ENCODE results near the gene MAB21L4.

MAB21L4 gene

DNA sequence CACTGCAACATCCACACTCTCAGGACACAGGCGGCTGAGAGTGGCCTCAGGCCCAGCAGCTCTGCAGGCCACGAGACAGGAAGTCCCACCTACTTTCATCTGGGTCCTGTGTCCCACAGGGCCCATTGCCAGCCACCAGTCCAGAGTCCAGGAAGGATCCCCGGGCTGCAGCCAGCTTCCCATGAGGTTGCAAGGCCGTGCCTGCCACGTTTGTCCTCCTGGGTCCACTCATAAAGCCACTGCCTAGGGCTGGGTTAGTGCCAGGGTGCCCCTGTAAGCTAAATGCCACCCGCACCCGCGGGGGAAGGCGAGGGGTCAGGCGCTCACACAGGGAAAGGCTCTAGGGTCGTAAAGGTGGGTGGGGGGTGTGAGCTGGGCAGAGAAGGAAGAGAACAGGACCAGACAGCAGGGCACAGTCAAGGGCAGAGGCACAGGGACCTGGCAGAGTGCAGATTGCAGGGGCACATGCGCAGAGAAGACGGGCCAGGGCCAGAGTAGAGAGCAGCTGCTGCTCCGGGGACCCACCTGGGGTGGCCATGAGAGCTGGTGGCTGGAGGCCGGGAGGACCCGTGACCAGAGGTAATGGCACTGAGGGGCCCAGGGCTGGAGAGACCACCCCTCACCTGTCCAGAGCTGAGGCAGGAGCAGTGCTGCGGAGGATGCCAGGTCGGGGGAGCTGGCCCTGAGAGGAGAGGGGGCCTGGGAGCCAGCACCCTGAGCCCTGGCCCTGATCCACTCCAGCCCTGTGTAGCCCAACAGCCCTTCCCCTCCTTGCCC, 19.3 kb downstream of the MAB21L4 start:
- no peak for DNase-seq (ENCODE audit: low spot score)

- no peak for DNase-seq (ENCODE audit: low spot score)
These were observed 19.9 kb downstream of the MAB21L4 start for GRCh38 chr2:240876035-240876474.

GRCh38 chr2:240875228-240876034, 20.5 kb downstream of the MAB21L4 start:
- no peak for DNase-seq (ENCODE audit: low spot score)

GRCh38 chr2:240874715-240875227, 21.2 kb downstream of the MAB21L4 start:
- DNase-seq (ENCODE audit: low spot score), result no peak

- DNase-seq (ENCODE audit: low spot score), result no peak
These were observed 21.9 kb downstream of the MAB21L4 start for GRCh38 chr2:240873805-240874714.

GRCh38 chr2:240873098-240873788, 22.7 kb downstream of the MAB21L4 start:
- no peak for DNase-seq (ENCODE audit: low spot score)

GRCh38 chr2:240872317-240873097, 23.4 kb downstream of the MAB21L4 start:
- DNase-seq (ENCODE audit: low spot score), result peak; percentile 29

DNA sequence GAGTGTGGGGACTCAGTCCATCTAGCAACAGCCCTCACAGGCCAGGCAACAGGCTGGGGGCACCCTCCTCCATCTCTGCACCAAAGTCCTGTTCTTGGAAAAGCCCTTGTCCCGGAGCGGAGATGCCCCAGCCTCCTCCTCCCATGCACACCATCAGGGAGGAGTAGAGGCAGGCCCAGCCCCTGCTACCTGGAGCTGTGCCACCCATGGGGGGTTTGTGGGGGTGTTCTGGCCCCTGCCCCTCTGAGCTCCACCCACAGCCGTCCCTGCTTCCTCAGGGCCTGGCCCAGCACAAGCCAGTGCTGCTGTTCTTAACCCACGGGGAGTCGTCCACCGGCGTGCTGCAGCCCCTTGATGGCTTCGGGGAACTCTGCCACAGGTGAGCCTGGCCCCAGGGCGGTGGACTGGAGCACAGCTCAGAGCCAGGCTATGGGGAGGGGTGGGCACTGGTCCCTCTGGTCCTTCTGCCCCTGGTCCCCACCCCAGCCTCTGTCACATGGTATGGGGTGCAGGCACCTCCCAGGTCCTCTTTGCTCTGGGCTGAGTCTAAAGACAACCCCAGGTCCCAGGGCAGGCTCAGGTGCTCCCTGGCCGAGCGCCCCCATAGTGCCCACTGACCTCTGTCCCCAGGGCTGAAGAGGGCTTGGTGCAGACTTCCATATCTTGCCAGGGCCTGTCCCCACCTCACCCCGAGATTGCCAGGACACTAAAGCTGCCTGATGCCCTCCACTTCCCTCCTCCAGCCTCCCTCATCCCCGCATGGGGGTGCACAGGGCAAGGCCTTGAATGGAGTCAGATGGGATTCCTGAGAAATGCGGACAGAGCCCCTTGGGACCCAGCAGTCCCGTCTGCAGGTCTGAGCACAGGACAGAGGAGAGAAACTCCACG, 24.6 kb downstream of the MAB21L4 start:
- no peak for DNase-seq (ENCODE audit: low spot score)

GRCh38 chr2:240869956-240870875, 25.7 kb downstream of the MAB21L4 start:
- DNase-seq (ENCODE audit: low spot score), result no peak

- DNase-seq (ENCODE audit: low spot score), result peak; percentile 20
These were observed 26.6 kb downstream of the MAB21L4 start for GRCh38 chr2:240869109-240869955.

DNA sequence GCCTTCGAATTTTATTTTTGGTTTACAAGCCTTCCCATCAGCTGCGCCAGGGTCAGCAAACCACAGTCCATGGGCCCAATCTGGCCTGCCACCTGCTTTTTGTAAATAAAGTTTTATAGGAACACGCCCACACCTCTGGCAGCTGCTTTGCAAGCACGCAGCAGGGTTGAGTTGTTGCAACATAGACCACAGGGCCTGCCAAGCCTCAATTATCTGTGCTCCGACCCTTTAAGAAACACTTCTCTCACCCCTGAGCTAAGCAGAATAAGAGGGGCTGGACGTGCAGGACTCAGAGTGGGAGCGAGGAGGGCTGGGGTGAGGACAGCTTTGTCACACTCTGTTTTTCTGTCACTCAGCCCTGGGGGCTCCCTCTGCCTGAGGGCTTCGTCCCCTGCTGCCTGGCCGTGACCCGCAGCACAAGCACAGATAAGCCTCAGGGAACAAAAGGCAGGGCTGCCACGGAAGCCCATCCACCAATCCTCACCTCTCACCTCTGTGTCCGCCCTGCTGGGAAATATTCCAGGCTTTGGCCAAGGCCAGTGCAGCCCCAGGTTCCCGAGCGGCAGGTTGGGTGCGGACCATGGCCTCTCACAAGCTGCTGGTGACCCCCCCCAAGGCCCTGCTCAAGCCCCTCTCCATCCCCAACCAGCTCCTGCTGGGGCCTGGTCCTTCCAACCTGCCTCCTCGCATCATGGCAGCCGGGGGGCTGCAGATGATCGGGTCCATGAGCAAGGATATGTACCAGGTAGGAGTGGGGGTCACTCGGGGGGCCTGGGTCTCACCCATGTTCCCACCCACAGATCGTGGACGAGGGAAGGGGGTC, 27.5 kb downstream of the MAB21L4 start, which contains the start of gene AGXT:
Gene AGXT (plus strand): TSS at position 539 of the 823 bp plus-strand sequence. CDS start 42 bp downstream, at position 581.
- DNase-seq (ENCODE audit: low spot score), result no peak

DNA sequence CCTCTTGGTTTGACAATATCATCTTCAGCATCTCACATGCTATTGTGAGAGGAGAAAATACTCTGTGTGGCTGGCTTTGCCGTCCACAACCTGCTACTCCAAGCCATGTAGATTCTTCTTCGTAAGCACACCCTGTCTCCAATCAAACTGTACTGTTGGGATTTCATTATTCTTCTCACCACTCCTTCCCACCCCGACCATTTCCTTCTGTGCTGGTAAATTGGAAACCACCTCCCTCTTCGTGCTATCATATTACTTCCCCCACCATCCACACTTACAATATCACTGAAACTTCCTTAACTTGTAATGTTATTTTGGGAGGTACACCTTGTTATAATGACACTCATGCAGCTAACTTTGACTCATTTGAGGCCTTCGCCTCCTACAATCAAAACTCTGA, 30.6 kb downstream of the MAB21L4 start:
- no peak for DNase-seq (ENCODE audit: low spot score)

GRCh38 chr2:240864475-240864874, 31.5 kb downstream of the MAB21L4 start:
- DNase-seq (ENCODE audit: low spot score), result no peak

GRCh38 chr2:240861547-240861946, 34.4 kb downstream of the MAB21L4 start:
- no peak for DNase-seq (ENCODE audit: low spot score)

DNA sequence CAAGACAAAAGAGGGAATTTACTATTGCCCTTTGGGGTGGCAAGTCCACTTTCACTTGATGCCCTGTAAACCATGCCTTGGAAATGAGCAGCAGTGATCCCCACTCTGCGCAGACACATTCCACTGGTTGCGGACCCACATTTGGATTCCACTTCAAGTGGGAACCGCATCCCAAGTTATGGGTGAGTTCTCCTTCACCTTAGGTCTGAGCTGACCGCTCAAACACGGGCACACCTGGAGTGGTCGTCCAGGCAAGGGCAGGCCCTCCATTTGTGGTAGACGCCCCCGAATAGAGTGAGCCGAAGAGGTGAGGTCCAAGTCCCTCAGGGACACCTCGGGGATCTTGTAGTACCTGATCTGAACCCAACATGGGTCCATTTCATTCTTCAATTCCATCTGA, 37.1 kb downstream of the MAB21L4 start:
- DNase-seq (ENCODE audit: low spot score), result no peak

DNA sequence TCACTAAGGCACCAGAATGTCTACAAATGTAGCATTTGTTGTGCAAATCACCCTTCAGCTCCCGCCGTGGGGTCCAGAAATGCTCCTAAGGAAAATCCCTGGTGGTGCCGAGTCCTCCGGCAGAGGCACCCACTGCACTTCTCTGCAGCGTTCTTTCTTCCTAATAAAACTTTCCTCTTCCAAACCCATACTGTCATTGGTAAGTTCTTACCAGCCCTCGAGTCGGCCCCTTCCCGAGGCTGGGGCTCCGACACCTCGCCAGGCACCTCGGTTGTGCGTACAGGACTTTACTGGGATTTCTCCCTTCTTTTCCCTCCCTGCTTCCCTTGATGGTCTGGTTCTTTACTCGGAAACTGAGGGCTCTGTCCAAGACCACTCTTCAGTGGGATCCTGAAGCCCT, 37.6 kb downstream of the MAB21L4 start:
- DNase-seq (ENCODE audit: low spot score), result no peak
